B cell (primary cell): ENCODE results near the gene GABRB2.

Experiments
- EZH2 ChIP-seq: IDR thresholded peaks from 2 replicates; pipeline ENCODE4 v1.6.1; 2012; ENCODE audit warnings: borderline replicate concordance, low read depth, mild to moderate bottlenecking, moderate library complexity, low read length; ENCODE audit not compliant: insufficient read depth, poor library complexity, severe bottlenecking
- TF ChIP-seq, protein P1 (sequence below): fragments of 200-600 bp; IDR thresholded peaks from one replicate; pipeline ENCODE4 v1.8.0; 2022; ENCODE audit warnings: antibody characterized with exemption, mild to moderate bottlenecking

DNA sequence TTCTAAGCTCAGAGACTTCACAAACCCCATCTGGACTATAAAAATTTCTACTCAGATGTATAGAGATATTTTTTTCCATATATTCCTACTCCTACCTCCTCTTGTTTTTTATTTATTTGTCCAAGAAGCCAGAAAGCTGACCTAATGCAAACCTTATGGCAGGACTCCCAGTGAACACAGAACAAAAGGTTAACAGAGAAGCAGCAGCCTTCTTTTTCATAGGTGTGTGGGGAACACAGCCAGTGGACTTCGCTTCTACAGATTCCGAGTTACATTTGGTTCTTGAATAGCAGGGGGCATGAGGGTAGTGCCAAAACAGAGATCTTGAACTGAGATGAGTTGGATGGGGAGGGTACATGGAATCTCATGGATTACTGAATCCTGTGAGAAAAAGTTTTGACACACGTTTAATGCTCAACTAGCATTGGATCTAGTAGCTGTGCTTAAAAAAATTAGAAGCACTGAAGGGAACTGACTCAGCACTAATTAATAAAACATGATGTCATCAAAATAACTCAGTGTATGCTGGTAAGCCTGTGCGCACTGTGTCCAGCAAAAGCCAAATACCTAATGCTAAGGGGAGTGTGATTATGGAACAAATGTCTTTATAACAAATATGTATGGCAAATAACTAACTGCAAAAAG lies 240.1 kb downstream of the GABRB2 start:
- TF ChIP-seq, protein P1, sequence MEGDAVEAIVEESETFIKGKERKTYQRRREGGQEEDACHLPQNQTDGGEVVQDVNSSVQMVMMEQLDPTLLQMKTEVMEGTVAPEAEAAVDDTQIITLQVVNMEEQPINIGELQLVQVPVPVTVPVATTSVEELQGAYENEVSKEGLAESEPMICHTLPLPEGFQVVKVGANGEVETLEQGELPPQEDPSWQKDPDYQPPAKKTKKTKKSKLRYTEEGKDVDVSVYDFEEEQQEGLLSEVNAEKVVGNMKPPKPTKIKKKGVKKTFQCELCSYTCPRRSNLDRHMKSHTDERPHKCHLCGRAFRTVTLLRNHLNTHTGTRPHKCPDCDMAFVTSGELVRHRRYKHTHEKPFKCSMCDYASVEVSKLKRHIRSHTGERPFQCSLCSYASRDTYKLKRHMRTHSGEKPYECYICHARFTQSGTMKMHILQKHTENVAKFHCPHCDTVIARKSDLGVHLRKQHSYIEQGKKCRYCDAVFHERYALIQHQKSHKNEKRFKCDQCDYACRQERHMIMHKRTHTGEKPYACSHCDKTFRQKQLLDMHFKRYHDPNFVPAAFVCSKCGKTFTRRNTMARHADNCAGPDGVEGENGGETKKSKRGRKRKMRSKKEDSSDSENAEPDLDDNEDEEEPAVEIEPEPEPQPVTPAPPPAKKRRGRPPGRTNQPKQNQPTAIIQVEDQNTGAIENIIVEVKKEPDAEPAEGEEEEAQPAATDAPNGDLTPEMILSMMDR, result no peak
- no peak for TF ChIP-seq EZH2
